ENCODE measurements around the gene CA5B.

CA5B gene

DNA sequence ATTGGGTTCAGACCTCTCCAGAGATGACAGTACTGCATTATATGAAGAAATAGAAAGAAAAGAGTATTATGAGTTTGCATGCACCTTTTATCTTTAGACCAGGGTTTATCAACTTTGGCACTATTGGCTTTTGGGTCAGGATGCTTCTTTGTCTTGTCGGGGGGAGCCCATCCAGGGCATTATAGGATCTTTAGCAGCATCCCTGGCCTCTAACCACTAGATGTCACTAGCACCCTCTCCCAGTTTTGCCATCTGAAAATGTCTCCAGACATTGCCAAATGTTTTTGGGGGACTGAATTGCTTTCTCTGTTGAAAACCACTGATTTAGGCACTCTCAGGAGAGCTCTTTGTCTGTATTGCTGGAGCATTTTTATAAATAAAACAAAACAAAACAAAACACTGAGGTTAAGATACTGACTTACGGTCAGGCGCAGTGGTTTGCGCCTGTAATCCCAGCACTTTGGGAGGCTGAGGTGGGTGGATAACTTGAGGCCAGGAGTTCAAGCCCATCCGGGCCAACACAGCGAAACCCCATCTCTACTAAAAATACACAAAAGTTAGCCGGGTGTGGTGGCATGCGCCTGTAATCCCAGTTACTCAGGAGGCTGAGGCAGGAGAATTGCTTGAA lies 23.6 kb downstream of the CA5B start:
- no peak overlapping the region for H3K4me3 ChIP-seq (replicated peaks in 1 of 2; ENCODE audit: low read depth in 2 of 2, low read length in 2 of 2)
- peak; percentile 36 to 44 for DNase-seq (ENCODE audit: low read depth in 2 of 2)
- TF ChIP-seq, protein P1, sequence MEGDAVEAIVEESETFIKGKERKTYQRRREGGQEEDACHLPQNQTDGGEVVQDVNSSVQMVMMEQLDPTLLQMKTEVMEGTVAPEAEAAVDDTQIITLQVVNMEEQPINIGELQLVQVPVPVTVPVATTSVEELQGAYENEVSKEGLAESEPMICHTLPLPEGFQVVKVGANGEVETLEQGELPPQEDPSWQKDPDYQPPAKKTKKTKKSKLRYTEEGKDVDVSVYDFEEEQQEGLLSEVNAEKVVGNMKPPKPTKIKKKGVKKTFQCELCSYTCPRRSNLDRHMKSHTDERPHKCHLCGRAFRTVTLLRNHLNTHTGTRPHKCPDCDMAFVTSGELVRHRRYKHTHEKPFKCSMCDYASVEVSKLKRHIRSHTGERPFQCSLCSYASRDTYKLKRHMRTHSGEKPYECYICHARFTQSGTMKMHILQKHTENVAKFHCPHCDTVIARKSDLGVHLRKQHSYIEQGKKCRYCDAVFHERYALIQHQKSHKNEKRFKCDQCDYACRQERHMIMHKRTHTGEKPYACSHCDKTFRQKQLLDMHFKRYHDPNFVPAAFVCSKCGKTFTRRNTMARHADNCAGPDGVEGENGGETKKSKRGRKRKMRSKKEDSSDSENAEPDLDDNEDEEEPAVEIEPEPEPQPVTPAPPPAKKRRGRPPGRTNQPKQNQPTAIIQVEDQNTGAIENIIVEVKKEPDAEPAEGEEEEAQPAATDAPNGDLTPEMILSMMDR (IDR thresholded peaks at IDR 0.05; ENCODE audit: low read depth, low read length): peak; percentile 70

DNA sequence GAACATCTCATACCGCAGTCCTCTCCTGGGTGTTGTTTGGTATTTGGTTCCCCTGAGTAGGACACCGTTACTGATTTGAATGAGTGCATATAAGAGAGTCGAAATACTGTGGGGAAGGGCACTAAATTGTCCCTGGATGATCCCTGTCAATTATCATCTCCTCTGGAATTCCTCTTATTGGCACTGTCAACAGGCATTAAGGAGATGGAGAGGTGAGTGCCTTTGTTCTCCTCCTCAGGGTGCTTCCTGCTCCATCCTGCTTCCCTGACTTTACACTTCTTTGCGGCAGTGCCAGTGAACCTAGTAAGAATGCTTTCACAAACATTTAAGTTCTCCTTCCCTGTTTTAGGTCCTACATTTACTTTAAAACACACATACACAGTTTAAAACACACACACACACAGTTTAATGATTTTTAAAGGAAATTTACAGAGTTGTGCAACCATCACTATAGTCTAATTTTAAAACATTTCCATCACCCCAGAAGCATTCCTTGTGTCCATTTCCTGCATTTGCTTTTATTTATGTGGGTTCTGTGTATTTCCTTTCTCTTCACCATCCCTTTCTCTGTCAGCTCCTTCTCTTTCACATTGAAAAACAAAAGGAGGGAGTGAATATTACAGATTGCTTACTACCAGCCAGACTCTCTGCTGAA lies 31.4 kb downstream of the CA5B start:
- no peak overlapping the region for H3K4me3 ChIP-seq (replicated peaks in 1 of 2; ENCODE audit: low read depth in 2 of 2, low read length in 2 of 2)
- TF ChIP-seq, protein P1 (IDR thresholded peaks at IDR 0.05; ENCODE audit: low read depth, low read length): no peak
- peak in 1 of 2 donors; percentile 1 for DNase-seq (ENCODE audit: low read depth in 2 of 2)

DNA sequence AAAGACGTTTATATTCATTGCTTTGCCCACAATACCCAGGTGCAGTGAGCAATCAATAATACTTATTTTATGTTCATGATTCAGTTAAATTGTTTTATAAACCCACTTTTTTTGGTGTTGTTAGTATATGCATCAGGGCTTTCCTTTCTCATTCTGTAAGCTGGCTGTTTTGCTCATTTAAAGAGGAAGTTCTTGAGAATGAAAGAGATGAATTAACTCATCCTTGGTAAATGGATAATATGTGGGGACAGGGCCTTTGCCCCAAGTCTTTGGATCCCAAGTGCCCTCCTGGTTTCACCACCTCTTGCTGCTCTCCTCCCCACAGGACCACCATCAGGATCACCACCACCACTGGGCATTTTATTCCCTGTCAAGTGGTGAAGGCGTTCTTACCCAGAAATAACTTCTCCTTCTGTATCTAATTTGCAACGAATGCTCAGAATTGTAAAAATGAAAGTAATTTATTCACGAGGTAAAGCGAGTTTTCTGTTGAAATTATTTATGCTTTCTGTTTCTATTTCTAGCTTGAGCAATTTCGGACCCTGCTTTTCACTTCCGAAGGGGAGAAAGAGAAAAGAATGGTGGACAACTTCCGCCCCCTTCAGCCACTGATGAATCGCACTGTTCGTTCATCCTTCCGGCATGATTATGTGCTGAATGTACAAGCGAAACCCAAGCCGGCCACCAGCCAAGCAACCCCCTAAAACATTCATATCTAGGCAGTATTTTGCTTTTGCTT lies 44.1 kb downstream of the CA5B start:
- TF ChIP-seq, protein P1 (IDR thresholded peaks at IDR 0.05; ENCODE audit: low read depth, low read length): no peak
- no peak for DNase-seq (ENCODE audit: low read depth in 2 of 2)
- no peak overlapping the region for H3K4me3 ChIP-seq (replicated peaks in 1 of 2; ENCODE audit: low read depth in 2 of 2, low read length in 2 of 2)

DNA sequence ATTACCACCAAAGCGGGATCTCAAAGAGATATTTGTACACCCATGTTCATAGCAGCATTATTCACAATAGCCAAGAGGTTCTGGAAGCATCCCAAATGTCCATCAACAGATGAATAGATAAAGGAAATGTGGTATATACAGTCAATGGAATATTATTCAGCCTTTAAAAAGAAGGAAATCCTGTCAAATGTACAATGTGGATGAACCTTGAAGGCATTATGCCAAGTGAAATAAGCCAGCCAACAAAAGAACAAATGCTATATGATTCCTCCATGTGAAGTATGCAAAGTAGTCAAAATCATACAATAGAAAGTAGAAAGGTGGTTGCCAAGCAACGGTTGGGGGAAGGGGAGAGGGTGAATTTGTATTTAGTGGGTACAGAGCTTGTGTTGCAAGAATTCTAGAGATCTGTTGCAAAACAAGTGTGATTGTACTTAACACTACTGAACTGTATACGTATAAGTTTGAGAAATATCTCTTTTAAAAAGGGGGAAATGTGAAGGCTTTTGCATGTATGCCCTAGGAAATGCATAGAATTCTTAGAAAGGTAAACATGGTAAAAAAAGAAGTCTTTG lies 47.2 kb downstream of the CA5B start:
- H3K4me3 ChIP-seq (replicated peaks in 1 of 2; ENCODE audit: low read depth in 2 of 2, low read length in 2 of 2): no peak overlapping the region
- no peak for DNase-seq (ENCODE audit: low read depth in 2 of 2)
- TF ChIP-seq, protein P1 (IDR thresholded peaks at IDR 0.05; ENCODE audit: low read depth, low read length): no peak

DNA sequence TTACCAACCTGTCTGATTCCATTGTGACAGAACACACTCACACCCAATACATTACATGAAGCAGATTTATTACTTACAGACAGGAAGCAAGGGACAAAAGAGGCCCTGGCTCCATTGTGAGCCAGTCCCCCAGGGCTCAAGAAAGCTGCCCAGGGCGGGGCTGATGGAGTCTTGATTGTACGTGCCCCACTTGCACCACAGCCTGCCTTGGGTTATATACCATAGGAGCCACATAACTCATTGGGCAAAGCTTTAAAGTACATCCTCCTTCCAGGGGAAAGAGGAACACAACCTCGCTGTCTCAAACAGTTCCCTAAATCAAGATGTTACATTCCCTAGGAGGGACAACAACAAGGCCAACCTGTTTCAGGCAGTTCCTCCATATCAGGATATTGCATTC lies 48.8 kb downstream of the CA5B start:
- TF ChIP-seq, protein P1 (IDR thresholded peaks at IDR 0.05; ENCODE audit: low read depth, low read length): no peak
- no peak for DNase-seq (ENCODE audit: low read depth in 2 of 2)
- H3K4me3 ChIP-seq (replicated peaks in 1 of 2; ENCODE audit: low read depth in 2 of 2, low read length in 2 of 2): no peak overlapping the region

DNA sequence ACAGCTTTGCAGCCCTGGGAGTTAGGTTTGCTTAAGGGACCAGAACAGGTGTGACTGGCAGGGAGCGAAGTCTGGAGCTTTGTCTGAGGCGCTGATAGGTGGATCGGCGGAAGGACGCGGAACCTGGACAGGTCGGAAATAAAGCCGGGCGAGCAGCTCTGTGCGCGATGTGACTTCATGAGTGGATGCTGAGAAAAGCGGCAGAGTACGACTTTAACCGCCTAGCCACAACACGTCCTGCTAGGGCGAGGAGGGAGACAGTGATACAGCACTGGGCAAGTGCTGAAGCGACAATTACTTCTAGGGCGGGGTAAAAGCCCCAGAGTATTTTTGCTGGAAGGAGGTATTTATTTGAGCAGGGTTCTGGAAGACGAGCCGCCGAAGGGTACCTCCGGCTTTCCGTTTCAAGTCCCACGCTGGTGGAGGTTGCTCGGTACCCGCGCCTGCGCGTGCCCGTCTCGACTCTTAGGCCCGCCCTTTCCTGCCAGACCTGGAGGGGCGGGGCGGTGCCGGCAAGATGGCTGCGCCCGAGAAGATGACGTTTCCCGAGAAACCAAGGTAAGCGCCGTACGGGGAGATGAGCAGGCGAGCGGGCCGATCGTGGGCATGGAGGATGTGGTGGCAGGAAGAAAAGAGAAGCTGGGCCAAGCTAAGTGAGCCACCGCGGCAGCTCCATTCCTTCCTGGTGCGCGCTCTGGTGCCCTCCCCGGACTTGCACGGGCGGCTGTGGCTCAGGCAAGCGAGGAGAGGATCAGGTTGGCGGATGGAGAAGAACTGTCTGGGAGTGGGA lies 52.1 kb downstream of the CA5B start, which contains the start of gene ZRSR2:
ZRSR2 (plus strand) TSS at position 506 of the 790 bp plus-strand sequence; CDS start at position 518, 12 bp downstream.
- H3K4me3 ChIP-seq (replicated peaks in 1 of 2; ENCODE audit: low read depth in 2 of 2, low read length in 2 of 2): peak within 1 kb of the TSS; percentile 73 to 82
- TF ChIP-seq, protein P1 (IDR thresholded peaks at IDR 0.05; ENCODE audit: low read depth, low read length): no peak
- DNase-seq (ENCODE audit: low read depth in 2 of 2): peak; percentile 68 to 71
